Testis (tissue), 3 donors: ENCODE measurements around the gene TTC7B. TPM values are rescaled to one million over a fixed set of nuclear protein-coding genes. Genes with fewer than 3 reads are reported as not detected.

Experiments used
- DNase-seq: peaks from one replicate; pipeline ENCODE4 v3.0.0-alpha.2; 2019
- H3K27ac ChIP-seq, 2 donors: fragments of 200-600 bp; sonication (generic); one replicate each; pipeline ENCODE4 v1.5.1; 2019
- H3K27me3 ChIP-seq: fragments of 200-600 bp; sonication (generic); one replicate; pipeline ENCODE4 v1.5.1; 2019
- H3K36me3 ChIP-seq: fragments of 200-600 bp; sonication (generic); one replicate; pipeline ENCODE4 v1.5.1; 2017; ENCODE audit warnings: low read depth; ENCODE audit errors: missing control alignments
- H3K4me1 ChIP-seq: fragments of 200-600 bp; sonication (generic); one replicate; pipeline ENCODE4 v1.5.1; 2019
- H3K4me3 ChIP-seq, 2 donors: fragments of 200-600 bp; sonication (generic); one replicate each; pipeline ENCODE4 v1.5.1; 2017 to 2019
- H3K9me3 ChIP-seq: fragments of 200-600 bp; sonication (generic); one replicate; pipeline ENCODE4 v1.5.1; 2017
- CTCF ChIP-seq, 3 experiments: fragments of 450-650 bp in 2 of 3; fragments of 200-600 bp in 1 of 3; sonication (generic) in 1 of 3; IDR thresholded peaks; one replicate each; pipeline ENCODE4 v1.5.1; 2016 to 2019; ENCODE audit warnings: antibody characterized with exemption in 3 of 3, mild to moderate bottlenecking in 2 of 3, moderate library complexity in 1 of 3
- POLR2A ChIP-seq: fragments of 450-650 bp; IDR thresholded peaks from one replicate; pipeline ENCODE4 v1.6.1; 2017; ENCODE audit warnings: antibody characterized with exemption, mild to moderate bottlenecking, moderate library complexity
- WGBS, 2 donors: methylation state at CpG; one replicate each; pipeline ENCODE4 v1.1.5; 2018; 5-methylcytosine and 5-hydroxymethylcytosine counted together
- intact Hi-C: fragments of 100-400 bp; cut with DNase I; formaldehyde crosslinking; loops from one replicate; pipeline ENCODE4 v1.15.1; 2023; ENCODE audit warnings: low total_unique reads
- polyA plus RNA-seq: library from polyadenylated mRNA; stranded (reverse); fragments of 350-450 nt; fragmentation: Illumina TruSeq; extraction: RNeasy Lipid Tissue Mini Kit (QIAGEN cat#74804); gene quantifications from one replicate; pipeline ENCODE4 v1.2.3, GENCODE V29; 2014; ENCODE audit warnings: low read depth, low replicate concordance; ENCODE audit not compliant: insufficient read depth
- total RNA-seq, 2 donors: library from RNA; depleted of rRNA; stranded (reverse); fragments of >200 nt; gene quantifications; one replicate each; pipeline ENCODE4 v1.2.3, GENCODE V29; 2016

TTC7B gene
- total and polyA plus RNA-seq, 3 donors from 2014 or later, result 11.3 to 17.0 (median 12.1) TPM

- no peak for DNase-seq
- no peak for TF ChIP-seq POLR2A
- no peak for TF ChIP-seq CTCF (IDR thresholded peaks at IDR 0.05)
- Histone ChIP-seq H3K9me3 (no peaks in the 10 kb centered on the region), H3K27me3 (no peaks in the 10 kb centered on the region), H3K4me3 (no peak overlapping the region), H3K36me3 (no peaks in the 10 kb centered on the region), H3K4me1 (no peaks in the 10 kb centered on the region), H3K27ac (no peak overlapping the region)
- WGBS, 2 donors, result 76 to 78% methylated on average over 7 of the region's 7 CpGs
- intact Hi-C loops, result no loop called here
Observed at GRCh38 chr14:90720336-90720735, 95.9 kb downstream of the TTC7B start.

GRCh38 chr14:90717916-90718315 is 98.3 kb downstream of the TTC7B start:
- DNase-seq, result no peak
- WGBS, 2 donors, result 61 to 72% methylated on average over 3 of the region's 3 CpGs
- Histone ChIP-seq H3K4me1 (no peaks in the 10 kb centered on the region), H3K27me3 (no peaks in the 10 kb centered on the region), H3K27ac (no peak overlapping the region), H3K4me3 (no peak overlapping the region), H3K36me3 (no peaks in the 10 kb centered on the region), H3K9me3 (no peaks in the 10 kb centered on the region)
- TF ChIP-seq POLR2A, result no peak
- intact Hi-C loops, result no loop called here

- Histone ChIP-seq H3K9me3 (no peaks in the 10 kb centered on the region), H3K27ac (no peak overlapping the region), H3K4me3 (no peak overlapping the region), H3K27me3 (no peaks in the 10 kb centered on the region), H3K4me1 (no peaks in the 10 kb centered on the region), H3K36me3 (no peaks in the 10 kb centered on the region)
- intact Hi-C loops, result no loop called here
- TF ChIP-seq CTCF (IDR thresholded peaks at IDR 0.05) (no peak), POLR2A (no peak)
- WGBS, 2 donors, result 74 to 91% methylated on average over 4 of the region's 4 CpGs
- DNase-seq, result no peak
Observed at GRCh38 chr14:90715993-90716392, 100.2 kb downstream of the TTC7B start.

GRCh38 chr14:90715495-90715894 is 100.7 kb downstream of the TTC7B start:
- Histone ChIP-seq H3K4me3 (no peak overlapping the region), H3K27me3 (no peaks in the 10 kb centered on the region), H3K27ac (no peak overlapping the region), H3K9me3 (no peaks in the 10 kb centered on the region), H3K36me3 (no peaks in the 10 kb centered on the region), H3K4me1 (no peaks in the 10 kb centered on the region)
- 75 to 86% methylated on average over 2 of the region's 2 CpGs for WGBS, 2 donors
- TF ChIP-seq POLR2A, result no peak
- no peak for TF ChIP-seq CTCF (IDR thresholded peaks at IDR 0.05)
- DNase-seq, result no peak
- intact Hi-C loops, result no loop called here

- Histone ChIP-seq H3K4me3 (no peak overlapping the region), H3K27me3 (no peaks in the 10 kb centered on the region), H3K36me3 (no peaks in the 10 kb centered on the region), H3K9me3 (no peaks in the 10 kb centered on the region), H3K4me1 (no peaks in the 10 kb centered on the region), H3K27ac (no peak overlapping the region)
- no peak for DNase-seq
- 89 to 100% methylated on average over 1 of the region's 1 CpG for WGBS, 2 donors
- intact Hi-C loops, result no loop called here
- TF ChIP-seq POLR2A, result no peak
Observed at GRCh38 chr14:90714811-90715210, 101.4 kb downstream of the TTC7B start.

- Histone ChIP-seq H3K4me3 (no peak overlapping the region), H3K9me3 (no peaks in the 10 kb centered on the region), H3K36me3 (no peaks in the 10 kb centered on the region), H3K4me1 (no peaks in the 10 kb centered on the region), H3K27ac (no peak overlapping the region), H3K27me3 (no peaks in the 10 kb centered on the region)
- no peak for DNase-seq
- TF ChIP-seq POLR2A, result no peak
- TF ChIP-seq CTCF (IDR thresholded peaks at IDR 0.05), result no peak
- intact Hi-C loops, result no loop called here
- WGBS, 2 donors, result 87 to 92% methylated on average over 9 of the region's 9 CpGs
Observed at GRCh38 chr14:90704738-90705392, 111.4 kb downstream of the TTC7B start.
